ENCODE results near the gene POLDIP2. TPM values are rescaled to one million over a fixed set of nuclear protein-coding genes. Genes with fewer than 3 reads are reported as not detected.

The POLDIP2 gene
- total and polyA plus RNA-seq, 2 donors from 2014 or later: 84.9 to 174 TPM

- DNase-seq (peak in 4 of 5 donors; percentile 59 to 89 (median 72)), FAIRE-seq (no peak)
- peaks cover 2% of the 10 kb centered on the region for H3K27me3 ChIP-seq (ENCODE audit: control insufficient read depth, insufficient read depth, low read length)
- H3K9ac ChIP-seq (ENCODE audit: low read length in 3 of 3): peak overlapping the region in 2 of 3 donors; percentile 68 to 72
- peaks cover 0 to 6% (median 4%) of the 10 kb centered on the region in 3 donors for H3K36me3 ChIP-seq (ENCODE audit: control insufficient read depth in 2 of 3, insufficient read depth in 3 of 3, low read length in 3 of 3)
- H3K27ac ChIP-seq (ENCODE audit: low read depth in 2 of 2, low read length in 2 of 2): peak overlapping the region; percentile 40 to 65
- intact Hi-C loops (cut with DNase I): no loop called here
- H3K4me1 ChIP-seq (ENCODE audit: control insufficient read depth in 2 of 3, insufficient read depth in 2 of 3, low read depth in 1 of 3, low read length in 3 of 3): peaks cover 0 to 16% (median 0%) of the 10 kb centered on the region in 3 donors
- no peak for TF ChIP-seq CTCF (IDR thresholded peaks at IDR 0.05; ENCODE audit: borderline replicate concordance, extremely low read depth, insufficient read depth)
- H3K9me3 ChIP-seq (ENCODE audit: control insufficient read depth in 2 of 3, insufficient read depth in 1 of 3, low read length in 3 of 3): no peaks in the 10 kb centered on the region
- H3K4me3 ChIP-seq (ENCODE audit: low read length in 3 of 3): peak overlapping the region; percentile 57 to 81 (median 75)
Measured at GRCh38 chr17:28384281-28385036, 27.1 kb upstream of the POLDIP2 start.

- peak in 3 of 5 donors; percentile 60 to 64 (median 62) for DNase-seq
- no peaks in the 10 kb centered on the region for H3K9me3 ChIP-seq (ENCODE audit: control insufficient read depth in 2 of 3, insufficient read depth in 1 of 3, low read length in 3 of 3)
- TF ChIP-seq CTCF (IDR thresholded peaks at IDR 0.05; ENCODE audit: borderline replicate concordance, extremely low read depth, insufficient read depth): peak; percentile 27
- peaks cover 2% of the 10 kb centered on the region for H3K27me3 ChIP-seq (ENCODE audit: control insufficient read depth, insufficient read depth, low read length)
- H3K9ac ChIP-seq (ENCODE audit: low read length in 3 of 3): no peak overlapping the region
- intact Hi-C loops (cut with DNase I): no loop called here
- no peaks in the 10 kb centered on the region for H3K36me3 ChIP-seq (ENCODE audit: control insufficient read depth in 2 of 3, insufficient read depth in 3 of 3, low read length in 3 of 3)
- H3K27ac ChIP-seq (ENCODE audit: low read depth in 2 of 2, low read length in 2 of 2): no peak overlapping the region
- peak overlapping the region in 1 of 3 donors; percentile 37 for H3K4me3 ChIP-seq (ENCODE audit: low read length in 3 of 3)
- FAIRE-seq: no peak
- H3K4me1 ChIP-seq (ENCODE audit: control insufficient read depth in 2 of 3, insufficient read depth in 2 of 3, low read depth in 1 of 3, low read length in 3 of 3): peaks cover 0 to 16% (median 0%) of the 10 kb centered on the region in 3 donors
Measured at GRCh38 chr17:28381141-28381825, 24.0 kb upstream of the POLDIP2 start.

- FAIRE-seq (no peak), DNase-seq (no peak)
- Histone ChIP-seq H3K27ac (ENCODE audit: low read depth in 2 of 2, low read length in 2 of 2) (no peak overlapping the region), H3K4me3 (ENCODE audit: low read length in 3 of 3) (no peak overlapping the region), H3K9me3 (ENCODE audit: control insufficient read depth in 2 of 3, insufficient read depth in 1 of 3, low read length in 3 of 3) (no peaks in the 10 kb centered on the region), H3K36me3 (ENCODE audit: control insufficient read depth in 2 of 3, insufficient read depth in 3 of 3, low read length in 3 of 3) (no peaks in the 10 kb centered on the region), H3K27me3 (ENCODE audit: control insufficient read depth, insufficient read depth, low read length) (peaks cover 2% of the 10 kb centered on the region), H3K9ac (ENCODE audit: low read length in 3 of 3) (no peak overlapping the region), H3K4me1 (ENCODE audit: control insufficient read depth in 2 of 3, insufficient read depth in 2 of 3, low read depth in 1 of 3, low read length in 3 of 3) (peaks cover 0 to 13% (median 0%) of the 10 kb centered on the region in 3 donors)
- TF ChIP-seq CTCF (IDR thresholded peaks at IDR 0.05; ENCODE audit: borderline replicate concordance, extremely low read depth, insufficient read depth): no peak
- intact Hi-C loops (cut with DNase I): no loop called here
Measured at GRCh38 chr17:28379814-28380801, 22.8 kb upstream of the POLDIP2 start.

Data from kidney (tissue), 14 donors.